SK-N-SH treated with all-trans-retinoic acid at 6 μM for 48 hours (cell line): ENCODE data around the gene CLCN6.

Experiments
- ATAC-seq: fragments of 200-7000 bp; cut with Tn5 transposase; 3 replicates; pipeline ENCODE4 v1.9.1; 2020; ENCODE audit warnings: mild to moderate bottlenecking, moderate library complexity
- ARNTL ChIP-seq: fragments of 450-650 bp; formaldehyde crosslinking; IDR thresholded peaks from 2 replicates; pipeline ENCODE4 v1.5.0; 2020; ENCODE audit warnings: low read depth, mild to moderate bottlenecking, moderate library complexity, borderline replicate concordance
- BACH2 ChIP-seq: fragments of 250-450 bp; sonication (Bioruptor Pico); IDR thresholded peaks from 2 replicates; pipeline ENCODE4 v1.9.0; 2021; ENCODE audit warnings: mild to moderate bottlenecking, borderline replicate concordance
- CSDC2 ChIP-seq: fragments of 250-450 bp; sonication (Bioruptor Pico); IDR thresholded peaks from 2 replicates; pipeline ENCODE4 v1.5.0; 2020; ENCODE audit warnings: mild to moderate bottlenecking, moderate library complexity
- ESRRG ChIP-seq: fragments of 250-450 bp; sonication (Bioruptor Pico); IDR thresholded peaks from 2 replicates; pipeline ENCODE4 v1.6.1; 2021; ENCODE audit warnings: mild to moderate bottlenecking
- GLIS3 ChIP-seq: fragments of 250-450 bp; sonication (Bioruptor Pico); IDR thresholded peaks from 2 replicates; pipeline ENCODE4 v1.5.0; 2020; ENCODE audit warnings: mild to moderate bottlenecking, moderate library complexity
- ISL1 ChIP-seq: fragments of 250-450 bp; sonication (Bioruptor Pico); IDR thresholded peaks from 2 replicates; pipeline ENCODE4 v2.1.2; 2022; ENCODE audit warnings: mild to moderate bottlenecking, moderate library complexity
- RARB ChIP-seq: fragments of 250-450 bp; sonication (Bioruptor Pico); IDR thresholded peaks from 2 replicates; pipeline ENCODE4 v1.8.0; 2021; ENCODE audit warnings: mild to moderate bottlenecking, moderate library complexity
- SNAI2 ChIP-seq: fragments of 250-450 bp; sonication (Bioruptor Pico); IDR thresholded peaks from 2 replicates; pipeline ENCODE4 v1.5.0; 2020; ENCODE audit warnings: mild to moderate bottlenecking, moderate library complexity
- TCF4 ChIP-seq: fragments of 250-450 bp; sonication (Bioruptor Pico); IDR thresholded peaks from 2 replicates; pipeline ENCODE4 v1.8.0; 2021; ENCODE audit warnings: mild to moderate bottlenecking, moderate library complexity, borderline replicate concordance
- TOX ChIP-seq: fragments of 250-450 bp; sonication (Bioruptor Pico); IDR thresholded peaks from 2 replicates; pipeline ENCODE4 v1.8.0; 2021; ENCODE audit warnings: mild to moderate bottlenecking, moderate library complexity, borderline replicate concordance
- ZC3H10 ChIP-seq: fragments of 250-450 bp; sonication (Bioruptor Pico); IDR thresholded peaks from 2 replicates; pipeline ENCODE4 v1.5.1; 2021; ENCODE audit warnings: mild to moderate bottlenecking, moderate library complexity
- ZFP3 ChIP-seq: fragments of 250-450 bp; sonication (Bioruptor Pico); IDR thresholded peaks from 2 replicates; pipeline ENCODE4 v1.5.0; 2020; ENCODE audit warnings: mild to moderate bottlenecking, moderate library complexity
- ZNF70 ChIP-seq: fragments of 450-650 bp; formaldehyde crosslinking; IDR thresholded peaks from 2 replicates; pipeline ENCODE4 v1.5.0; 2020; ENCODE audit warnings: mild to moderate bottlenecking, moderate library complexity
- TF ChIP-seq, protein P1 (sequence below): fragments of 250-450 bp; sonication (Bioruptor Pico); IDR thresholded peaks from 2 replicates; pipeline ENCODE4 v1.5.1; 2020; ENCODE audit warnings: low read depth, mild to moderate bottlenecking, moderate library complexity
- TF ChIP-seq, protein P2 (sequence below): fragments of 250-450 bp; sonication (Bioruptor Pico); IDR thresholded peaks from 2 replicates; pipeline ENCODE4 v1.8.0; 2020; ENCODE audit warnings: mild to moderate bottlenecking, moderate library complexity, borderline replicate concordance
- TF ChIP-seq, protein P3 (sequence below): fragments of 250-450 bp; sonication (Bioruptor Pico); IDR thresholded peaks from 2 replicates; pipeline ENCODE4 v1.5.0; 2020; ENCODE audit warnings: mild to moderate bottlenecking, moderate library complexity
- TF ChIP-seq, protein P4 (sequence below): fragments of 250-450 bp; sonication (Bioruptor Pico); IDR thresholded peaks from 2 replicates; pipeline ENCODE4 v1.5.1; 2021; ENCODE audit warnings: mild to moderate bottlenecking, moderate library complexity
- TF ChIP-seq, protein P5 (sequence below): fragments of 250-450 bp; sonication (Bioruptor Pico); IDR thresholded peaks from 2 replicates; pipeline ENCODE4 v1.8.0; 2021; ENCODE audit warnings: low read depth, mild to moderate bottlenecking, moderate library complexity, borderline replicate concordance

CLCN6 gene

DNA sequence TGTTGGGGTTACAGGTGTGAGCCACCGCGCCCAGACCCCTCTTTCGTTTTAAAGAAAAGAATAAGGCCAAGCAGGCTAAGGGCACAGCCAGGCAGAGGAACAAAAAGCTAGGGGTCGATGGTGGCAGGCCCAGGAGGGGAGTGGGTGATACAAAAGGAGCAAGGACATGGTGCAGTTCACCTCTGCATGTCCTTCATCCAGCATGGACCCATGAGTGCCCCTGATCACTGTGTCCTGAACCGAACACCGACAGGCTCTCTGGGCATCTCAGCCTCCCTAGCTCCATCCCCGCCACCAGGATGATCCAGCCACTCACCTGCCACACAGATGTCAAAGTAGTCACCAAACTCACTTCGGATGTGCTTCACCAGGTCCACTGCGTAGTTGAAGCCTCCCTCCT lies 6.1 kb upstream of the CLCN6 start:
- no peak for ATAC-seq
- TF ChIP-seq, protein P1, sequence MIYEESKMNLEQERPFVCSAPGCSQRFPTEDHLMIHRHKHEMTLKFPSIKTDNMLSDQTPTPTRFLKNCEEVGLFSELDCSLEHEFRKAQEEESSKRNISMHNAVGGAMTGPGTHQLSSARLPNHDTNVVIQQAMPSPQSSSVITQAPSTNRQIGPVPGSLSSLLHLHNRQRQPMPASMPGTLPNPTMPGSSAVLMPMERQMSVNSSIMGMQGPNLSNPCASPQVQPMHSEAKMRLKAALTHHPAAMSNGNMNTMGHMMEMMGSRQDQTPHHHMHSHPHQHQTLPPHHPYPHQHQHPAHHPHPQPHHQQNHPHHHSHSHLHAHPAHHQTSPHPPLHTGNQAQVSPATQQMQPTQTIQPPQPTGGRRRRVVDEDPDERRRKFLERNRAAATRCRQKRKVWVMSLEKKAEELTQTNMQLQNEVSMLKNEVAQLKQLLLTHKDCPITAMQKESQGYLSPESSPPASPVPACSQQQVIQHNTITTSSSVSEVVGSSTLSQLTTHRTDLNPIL (CRISPR knock-in tag): no peak
- TF ChIP-seq CSDC2 (no peak), SNAI2 (CRISPR knock-in tag) (no peak), RARB (CRISPR knock-in tag) (no peak), GLIS3 (CRISPR knock-in tag) (no peak), ZC3H10 (CRISPR knock-in tag) (no peak), TCF4 (CRISPR knock-in tag) (no peak), BACH2 (CRISPR knock-in tag) (no peak), ARNTL (CRISPR knock-in tag) (no peak), ZFP3 (CRISPR knock-in tag) (no peak), ESRRG (CRISPR knock-in tag) (no peak), TOX (CRISPR knock-in tag) (no peak), ZNF70 (CRISPR knock-in tag) (no peak)
- TF ChIP-seq, protein P2, sequence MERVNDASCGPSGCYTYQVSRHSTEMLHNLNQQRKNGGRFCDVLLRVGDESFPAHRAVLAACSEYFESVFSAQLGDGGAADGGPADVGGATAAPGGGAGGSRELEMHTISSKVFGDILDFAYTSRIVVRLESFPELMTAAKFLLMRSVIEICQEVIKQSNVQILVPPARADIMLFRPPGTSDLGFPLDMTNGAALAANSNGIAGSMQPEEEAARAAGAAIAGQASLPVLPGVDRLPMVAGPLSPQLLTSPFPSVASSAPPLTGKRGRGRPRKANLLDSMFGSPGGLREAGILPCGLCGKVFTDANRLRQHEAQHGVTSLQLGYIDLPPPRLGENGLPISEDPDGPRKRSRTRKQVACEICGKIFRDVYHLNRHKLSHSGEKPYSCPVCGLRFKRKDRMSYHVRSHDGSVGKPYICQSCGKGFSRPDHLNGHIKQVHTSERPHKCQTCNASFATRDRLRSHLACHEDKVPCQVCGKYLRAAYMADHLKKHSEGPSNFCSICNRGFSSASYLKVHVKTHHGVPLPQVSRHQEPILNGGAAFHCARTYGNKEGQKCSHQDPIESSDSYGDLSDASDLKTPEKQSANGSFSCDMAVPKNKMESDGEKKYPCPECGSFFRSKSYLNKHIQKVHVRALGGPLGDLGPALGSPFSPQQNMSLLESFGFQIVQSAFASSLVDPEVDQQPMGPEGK (CRISPR knock-in tag): no peak
- TF ChIP-seq, protein P3, sequence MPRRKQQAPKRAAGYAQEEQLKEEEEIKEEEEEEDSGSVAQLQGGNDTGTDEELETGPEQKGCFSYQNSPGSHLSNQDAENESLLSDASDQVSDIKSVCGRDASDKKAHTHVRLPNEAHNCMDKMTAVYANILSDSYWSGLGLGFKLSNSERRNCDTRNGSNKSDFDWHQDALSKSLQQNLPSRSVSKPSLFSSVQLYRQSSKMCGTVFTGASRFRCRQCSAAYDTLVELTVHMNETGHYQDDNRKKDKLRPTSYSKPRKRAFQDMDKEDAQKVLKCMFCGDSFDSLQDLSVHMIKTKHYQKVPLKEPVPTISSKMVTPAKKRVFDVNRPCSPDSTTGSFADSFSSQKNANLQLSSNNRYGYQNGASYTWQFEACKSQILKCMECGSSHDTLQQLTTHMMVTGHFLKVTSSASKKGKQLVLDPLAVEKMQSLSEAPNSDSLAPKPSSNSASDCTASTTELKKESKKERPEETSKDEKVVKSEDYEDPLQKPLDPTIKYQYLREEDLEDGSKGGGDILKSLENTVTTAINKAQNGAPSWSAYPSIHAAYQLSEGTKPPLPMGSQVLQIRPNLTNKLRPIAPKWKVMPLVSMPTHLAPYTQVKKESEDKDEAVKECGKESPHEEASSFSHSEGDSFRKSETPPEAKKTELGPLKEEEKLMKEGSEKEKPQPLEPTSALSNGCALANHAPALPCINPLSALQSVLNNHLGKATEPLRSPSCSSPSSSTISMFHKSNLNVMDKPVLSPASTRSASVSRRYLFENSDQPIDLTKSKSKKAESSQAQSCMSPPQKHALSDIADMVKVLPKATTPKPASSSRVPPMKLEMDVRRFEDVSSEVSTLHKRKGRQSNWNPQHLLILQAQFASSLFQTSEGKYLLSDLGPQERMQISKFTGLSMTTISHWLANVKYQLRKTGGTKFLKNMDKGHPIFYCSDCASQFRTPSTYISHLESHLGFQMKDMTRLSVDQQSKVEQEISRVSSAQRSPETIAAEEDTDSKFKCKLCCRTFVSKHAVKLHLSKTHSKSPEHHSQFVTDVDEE (CRISPR knock-in tag): no peak
- TF ChIP-seq, protein P4, sequence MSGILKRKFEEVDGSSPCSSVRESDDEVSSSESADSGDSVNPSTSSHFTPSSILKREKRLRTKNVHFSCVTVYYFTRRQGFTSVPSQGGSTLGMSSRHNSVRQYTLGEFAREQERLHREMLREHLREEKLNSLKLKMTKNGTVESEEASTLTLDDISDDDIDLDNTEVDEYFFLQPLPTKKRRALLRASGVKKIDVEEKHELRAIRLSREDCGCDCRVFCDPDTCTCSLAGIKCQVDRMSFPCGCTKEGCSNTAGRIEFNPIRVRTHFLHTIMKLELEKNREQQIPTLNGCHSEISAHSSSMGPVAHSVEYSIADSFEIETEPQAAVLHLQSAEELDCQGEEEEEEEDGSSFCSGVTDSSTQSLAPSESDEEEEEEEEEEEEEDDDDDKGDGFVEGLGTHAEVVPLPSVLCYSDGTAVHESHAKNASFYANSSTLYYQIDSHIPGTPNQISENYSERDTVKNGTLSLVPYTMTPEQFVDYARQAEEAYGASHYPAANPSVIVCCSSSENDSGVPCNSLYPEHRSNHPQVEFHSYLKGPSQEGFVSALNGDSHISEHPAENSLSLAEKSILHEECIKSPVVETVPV (CRISPR knock-in tag): no peak
- TF ChIP-seq, protein P5, sequence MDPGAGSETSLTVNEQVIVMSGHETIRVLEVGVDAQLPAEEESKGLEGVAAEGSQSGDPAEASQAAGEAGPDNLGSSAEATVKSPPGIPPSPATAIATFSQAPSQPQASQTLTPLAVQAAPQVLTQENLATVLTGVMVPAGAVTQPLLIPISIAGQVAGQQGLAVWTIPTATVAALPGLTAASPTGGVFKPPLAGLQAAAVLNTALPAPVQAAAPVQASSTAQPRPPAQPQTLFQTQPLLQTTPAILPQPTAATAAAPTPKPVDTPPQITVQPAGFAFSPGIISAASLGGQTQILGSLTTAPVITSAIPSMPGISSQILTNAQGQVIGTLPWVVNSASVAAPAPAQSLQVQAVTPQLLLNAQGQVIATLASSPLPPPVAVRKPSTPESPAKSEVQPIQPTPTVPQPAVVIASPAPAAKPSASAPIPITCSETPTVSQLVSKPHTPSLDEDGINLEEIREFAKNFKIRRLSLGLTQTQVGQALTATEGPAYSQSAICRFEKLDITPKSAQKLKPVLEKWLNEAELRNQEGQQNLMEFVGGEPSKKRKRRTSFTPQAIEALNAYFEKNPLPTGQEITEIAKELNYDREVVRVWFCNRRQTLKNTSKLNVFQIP (CRISPR knock-in tag): no peak

DNA sequence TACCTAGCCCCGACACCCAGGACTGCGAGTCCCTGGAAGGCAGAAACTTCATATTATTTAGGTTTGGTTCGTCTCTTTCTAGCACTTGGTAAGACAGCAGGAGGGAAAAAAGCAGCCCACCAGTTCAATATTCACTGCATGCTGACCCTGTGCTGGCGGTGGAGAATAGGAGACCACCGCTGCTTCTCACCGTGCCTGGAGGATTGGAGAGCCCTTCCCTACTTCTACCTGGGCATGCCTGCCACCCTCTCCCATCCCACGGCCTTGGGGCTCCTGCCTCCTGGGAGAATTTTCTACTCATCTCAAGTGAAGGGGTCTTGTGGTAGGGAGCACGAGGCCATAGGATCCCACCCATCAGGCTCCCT lies 5.6 kb upstream of the CLCN6 start:
- TF ChIP-seq ZFP3 (CRISPR knock-in tag): no peak
- TF ChIP-seq, protein P2 (CRISPR knock-in tag): no peak
- TF ChIP-seq, protein P5 (CRISPR knock-in tag): no peak
- no peak for TF ChIP-seq ISL1
- no peak for TF ChIP-seq TCF4 (CRISPR knock-in tag)
- TF ChIP-seq TOX (CRISPR knock-in tag): no peak
- TF ChIP-seq ZNF70 (CRISPR knock-in tag): no peak
- no peak for TF ChIP-seq ZC3H10 (CRISPR knock-in tag)

More for the DNA sequence above, 5.6 kb upstream of the CLCN6 start:
- ATAC-seq: no peak
